Measurements from ENCODE around the gene AGTPBP1. TPM values are rescaled to one million over a fixed set of nuclear protein-coding genes. Genes with fewer than 3 reads are reported as not detected.
"Not testable (repeated sequence)": the region's sequence is repeated elsewhere in the genome, so short reads cannot be mapped to it uniquely, and the experiment has no call there.

The AGTPBP1 gene
- total and polyA plus RNA-seq, 11 donors: 7.1 to 72.4 (median 47.1) TPM

- Histone ChIP-seq H3K9me3 (no peaks in the 10 kb centered on the region), H3K4me3 (no peak overlapping the region), H3K4me1 (no peaks in the 10 kb centered on the region), H3K36me3 (peaks cover 0 to 9% (median 0%) of the 10 kb centered on the region in 9 donors), H3K27ac (no peak overlapping the region), H3K27me3 (no peaks in the 10 kb centered on the region)
- no peak for TF ChIP-seq CTCF (IDR thresholded peaks at IDR 0.05)
- no peak for TF ChIP-seq POLR2A (IDR thresholded peaks at IDR 0.05)
- DNase-seq (no peak), ATAC-seq (no peak)
- intact Hi-C loops (cut with DNase I): no loop called here
- 95 to 100% (median 97%) methylated on average over 1 of the region's 1 CpG for WGBS, 4 donors
Measured at GRCh38 chr9:85577353-85577952, 164.3 kb downstream of the AGTPBP1 start.

- Histone ChIP-seq H3K4me3 (no peak overlapping the region), H3K27me3 (no peaks in the 10 kb centered on the region), H3K9me3 (no peaks in the 10 kb centered on the region), H3K4me1 (no peaks in the 10 kb centered on the region), H3K27ac (no peak overlapping the region), H3K36me3 (peaks cover 0 to 11% (median 0%) of the 10 kb centered on the region in 9 donors)
- intact Hi-C loops (cut with DNase I): no loop called here
- no peak for DNase-seq
- ATAC-seq: no peak
- no peak for TF ChIP-seq CTCF (IDR thresholded peaks at IDR 0.05)
- no peak for TF ChIP-seq POLR2A (IDR thresholded peaks at IDR 0.05)
Measured at GRCh38 chr9:85575868-85576267, 165.9 kb downstream of the AGTPBP1 start.

GRCh38 chr9:85573546-85573945 is 168.2 kb downstream of the AGTPBP1 start:
- H3K27ac ChIP-seq; H3K4me1 ChIP-seq; H3K9me3 ChIP-seq; H3K4me3 ChIP-seq; intact Hi-C loops (cut with DNase I); ATAC-seq; DNase-seq; H3K27me3 ChIP-seq: not testable (repeated sequence)
- 97 to 99% (median 98%) methylated on average over 12 to 25 of the region's 26 CpGs for WGBS, 4 donors
- H3K36me3 ChIP-seq: peaks cover 0 to 15% (median 0%) of the 10 kb centered on the region in 9 donors

- H3K27me3 ChIP-seq; H3K9me3 ChIP-seq; ATAC-seq; H3K27ac ChIP-seq; DNase-seq; H3K4me1 ChIP-seq; H3K4me3 ChIP-seq; intact Hi-C loops (cut with DNase I): not testable (repeated sequence)
- H3K36me3 ChIP-seq: peaks cover 0 to 15% (median 0%) of the 10 kb centered on the region in 9 donors
- 93 to 97% (median 95%) methylated on average over 9 to 11 of the region's 11 CpGs for WGBS, 4 donors
Measured at GRCh38 chr9:85572917-85573316, 168.8 kb downstream of the AGTPBP1 start.

- peaks cover 0 to 25% (median 0%) of the 10 kb centered on the region in 9 donors for H3K36me3 ChIP-seq
- intact Hi-C loops (cut with DNase I): no loop called here
- ATAC-seq (no peak), DNase-seq (no peak)
- 70 to 87% (median 83%) methylated on average over 2 of the region's 2 CpGs for WGBS, 4 donors
- H3K27ac ChIP-seq: no peak overlapping the region
- H3K4me1 ChIP-seq: no peaks in the 10 kb centered on the region
- no peaks in the 10 kb centered on the region for H3K27me3 ChIP-seq
- no peaks in the 10 kb centered on the region for H3K9me3 ChIP-seq
- H3K4me3 ChIP-seq: no peak overlapping the region
- TF ChIP-seq CTCF (IDR thresholded peaks at IDR 0.05) (no peak), POLR2A (IDR thresholded peaks at IDR 0.05) (no peak)
Measured at GRCh38 chr9:85569988-85570387, 171.8 kb downstream of the AGTPBP1 start.
